Midbrain (tissue), 1 donor: ENCODE results near the gene PPP1R15A.
"Not testable (repeated sequence)": the region's sequence is repeated elsewhere in the genome, so short reads cannot be mapped to it uniquely, and the experiment has no call there.

Experiments
- DNase-seq: peaks from one replicate; lab custom pipeline; 2025; lab: John Stamatoyannopoulos, UW

PPP1R15A gene

DNA sequence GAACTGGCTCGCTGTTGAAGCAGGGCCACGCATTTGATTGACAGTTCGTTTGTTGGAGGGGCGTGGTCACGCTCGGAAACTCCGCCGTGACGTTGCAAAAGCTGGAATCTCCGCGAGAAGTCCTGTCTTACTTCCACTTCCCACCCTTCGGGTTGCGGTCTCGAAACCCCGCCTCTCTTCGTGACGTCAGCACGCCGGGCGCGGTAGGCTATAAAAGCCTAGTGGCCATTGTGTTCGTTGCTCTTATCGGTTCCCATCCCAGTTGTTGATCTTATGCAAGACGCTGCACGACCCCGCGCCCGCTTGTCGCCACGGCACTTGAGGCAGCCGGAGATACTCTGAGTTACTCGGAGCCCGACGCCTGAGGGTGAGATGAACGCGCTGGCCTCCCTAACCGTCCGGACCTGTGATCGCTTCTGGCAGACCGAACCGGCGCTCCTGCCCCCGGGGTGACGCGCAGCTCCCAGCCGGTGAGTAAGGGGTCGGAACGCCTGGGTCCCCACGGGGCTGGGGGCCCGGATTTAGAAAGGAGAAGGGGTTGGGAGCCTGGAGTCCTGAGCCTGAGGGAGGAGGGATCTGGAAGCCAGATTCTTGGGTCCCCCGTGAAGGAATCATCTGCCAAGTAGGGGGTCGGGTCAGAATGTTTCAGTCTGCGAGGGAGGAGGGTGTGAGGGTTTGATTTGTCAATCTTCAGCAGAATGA lies at the start of gene PPP1R15A:
TSS of gene PPP1R15A (plus strand) at position 240 of the 702 bp plus-strand sequence. CDS start 813 bp downstream, outside the sequence.
- DNase-seq, result peak; percentile 98

DNA sequence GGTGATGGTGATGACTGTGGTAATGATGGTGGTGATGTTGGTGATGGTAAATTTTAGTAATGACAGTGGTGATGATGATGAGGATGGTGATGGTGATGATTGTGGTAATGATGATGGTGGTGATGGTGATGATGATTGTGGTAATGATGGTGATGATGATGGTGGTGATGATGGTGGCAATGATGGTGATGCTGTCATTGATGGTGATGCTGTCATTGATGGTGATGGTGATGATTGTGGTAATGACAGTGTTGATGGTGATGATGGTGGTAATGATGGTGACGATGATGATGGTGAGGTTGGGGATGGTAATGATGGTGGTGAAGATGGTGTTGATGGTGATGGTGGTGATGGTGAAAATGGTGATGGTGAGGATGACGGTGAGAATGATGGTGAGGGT lies 49.7 kb upstream of the PPP1R15A start:
- DNase-seq, result no peak

DNA sequence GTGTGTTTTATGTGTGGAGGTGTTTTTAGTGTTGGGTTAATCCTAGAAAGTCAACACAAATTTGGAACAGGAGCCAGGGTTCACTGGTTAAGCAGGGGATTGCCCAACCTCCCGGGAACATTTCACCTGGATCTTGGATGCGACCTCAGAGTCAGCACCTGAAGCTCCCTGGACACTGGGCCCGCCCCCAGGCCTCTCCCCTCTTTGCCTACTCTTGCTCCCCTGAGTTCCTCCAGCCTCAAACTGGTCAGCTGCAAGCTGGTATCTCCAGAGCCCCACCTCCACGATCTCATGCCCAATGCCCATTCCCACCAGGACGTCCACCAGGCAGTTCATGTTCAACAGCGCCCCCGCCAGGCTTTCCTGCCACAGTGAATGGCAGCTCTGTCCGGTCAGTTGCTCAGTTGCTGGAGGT lies 45.6 kb upstream of the PPP1R15A start:
- DNase-seq, result no peak

DNA sequence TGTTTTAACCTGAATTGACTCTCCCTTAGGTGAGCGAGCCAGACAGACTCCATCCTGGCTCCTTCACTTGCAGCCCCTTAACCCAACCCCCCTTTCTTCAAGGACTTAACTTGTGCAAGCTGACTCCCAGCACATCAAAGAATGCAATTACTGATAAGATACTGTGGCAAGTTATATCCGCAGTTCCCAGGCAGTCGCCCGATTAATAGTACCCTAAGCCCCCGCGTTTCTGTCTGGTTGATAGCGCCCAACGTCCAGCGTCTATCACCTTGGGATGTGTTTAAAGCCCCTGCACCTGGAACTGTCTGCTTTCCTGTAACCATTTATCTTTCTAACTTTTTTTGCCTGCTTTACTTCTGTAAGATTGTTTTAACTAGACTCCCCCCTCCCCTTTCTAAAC lies 42.1 kb upstream of the PPP1R15A start:
- DNase-seq, result no peak

DNA sequence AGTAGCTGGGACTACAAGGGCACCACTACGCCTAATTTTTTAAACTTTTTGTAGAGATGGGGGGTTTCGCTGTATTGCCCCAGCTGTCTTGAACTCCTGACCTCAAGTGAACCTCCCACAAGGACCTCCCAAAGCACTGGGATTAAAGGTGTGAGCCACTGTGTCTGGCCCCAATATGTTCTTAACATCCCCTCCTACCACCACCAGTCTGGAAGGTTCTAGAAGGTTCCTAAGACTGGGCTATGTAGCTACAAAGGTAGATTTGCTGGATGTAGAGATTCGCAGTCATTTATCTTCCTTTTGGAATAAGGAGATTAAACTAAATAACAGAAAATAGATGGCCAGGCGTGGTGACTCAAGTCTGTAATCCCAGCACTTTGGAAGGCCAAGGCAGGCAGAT lies 41.3 kb upstream of the PPP1R15A start:
- no peak for DNase-seq

DNA sequence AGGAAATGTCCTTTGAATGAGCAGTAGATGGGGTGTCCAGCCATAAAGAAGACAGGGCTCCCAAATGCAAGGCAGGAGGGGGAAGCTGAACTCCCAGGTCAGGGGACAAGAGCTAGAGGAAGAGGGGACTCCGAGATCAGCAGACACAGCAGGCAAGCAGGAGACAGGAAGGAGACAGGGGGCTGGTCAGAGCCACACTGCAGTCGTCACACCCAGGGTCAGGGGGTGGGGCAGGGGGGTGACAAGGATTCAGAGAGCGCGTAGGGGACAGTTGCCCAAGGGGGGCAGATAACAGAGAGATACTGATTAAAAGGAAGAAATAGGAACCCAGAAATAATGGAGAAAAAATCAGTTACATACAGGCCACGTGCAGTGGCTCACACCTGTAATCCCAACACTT lies 39.2 kb upstream of the PPP1R15A start:
- no peak for DNase-seq

DNA sequence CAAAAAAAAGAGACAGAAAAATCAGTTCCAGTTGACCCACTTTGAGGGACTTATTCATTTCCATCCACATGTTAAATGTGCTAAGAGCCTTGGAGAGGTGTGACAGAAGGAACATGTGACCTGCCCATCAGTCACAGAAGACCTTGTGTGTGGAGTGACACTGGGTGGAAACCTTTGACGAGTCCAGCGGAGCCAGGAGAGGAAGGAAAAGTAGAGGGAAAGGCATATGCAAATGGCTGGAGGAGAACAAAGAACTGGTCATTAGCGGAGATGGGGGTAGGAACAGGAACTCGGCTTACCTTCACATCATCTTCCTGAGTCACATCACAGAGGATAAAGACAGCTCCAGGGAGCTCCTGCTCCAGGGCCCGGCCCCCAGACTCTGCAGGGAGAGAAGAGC lies 38.2 kb upstream of the PPP1R15A start:
- no peak for DNase-seq

DNA sequence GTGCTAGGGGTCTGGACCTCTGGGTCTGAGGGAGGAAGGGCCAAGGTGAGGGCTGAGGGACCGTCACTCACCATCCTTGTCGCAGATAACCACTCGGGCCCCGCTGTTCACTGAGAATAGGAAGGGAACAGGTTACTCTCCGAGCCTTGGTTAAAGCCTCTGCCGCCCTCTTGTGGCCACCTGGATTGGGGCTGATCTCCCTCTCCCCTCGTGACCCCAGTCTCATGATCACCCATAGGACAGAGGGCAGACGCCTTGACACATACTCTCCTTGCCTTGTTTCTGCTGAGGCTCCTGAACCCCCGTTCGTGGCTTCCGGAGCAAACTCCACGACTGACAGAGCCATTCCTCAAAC lies 36.5 kb upstream of the PPP1R15A start:
- peak; percentile 93 for DNase-seq

DNA sequence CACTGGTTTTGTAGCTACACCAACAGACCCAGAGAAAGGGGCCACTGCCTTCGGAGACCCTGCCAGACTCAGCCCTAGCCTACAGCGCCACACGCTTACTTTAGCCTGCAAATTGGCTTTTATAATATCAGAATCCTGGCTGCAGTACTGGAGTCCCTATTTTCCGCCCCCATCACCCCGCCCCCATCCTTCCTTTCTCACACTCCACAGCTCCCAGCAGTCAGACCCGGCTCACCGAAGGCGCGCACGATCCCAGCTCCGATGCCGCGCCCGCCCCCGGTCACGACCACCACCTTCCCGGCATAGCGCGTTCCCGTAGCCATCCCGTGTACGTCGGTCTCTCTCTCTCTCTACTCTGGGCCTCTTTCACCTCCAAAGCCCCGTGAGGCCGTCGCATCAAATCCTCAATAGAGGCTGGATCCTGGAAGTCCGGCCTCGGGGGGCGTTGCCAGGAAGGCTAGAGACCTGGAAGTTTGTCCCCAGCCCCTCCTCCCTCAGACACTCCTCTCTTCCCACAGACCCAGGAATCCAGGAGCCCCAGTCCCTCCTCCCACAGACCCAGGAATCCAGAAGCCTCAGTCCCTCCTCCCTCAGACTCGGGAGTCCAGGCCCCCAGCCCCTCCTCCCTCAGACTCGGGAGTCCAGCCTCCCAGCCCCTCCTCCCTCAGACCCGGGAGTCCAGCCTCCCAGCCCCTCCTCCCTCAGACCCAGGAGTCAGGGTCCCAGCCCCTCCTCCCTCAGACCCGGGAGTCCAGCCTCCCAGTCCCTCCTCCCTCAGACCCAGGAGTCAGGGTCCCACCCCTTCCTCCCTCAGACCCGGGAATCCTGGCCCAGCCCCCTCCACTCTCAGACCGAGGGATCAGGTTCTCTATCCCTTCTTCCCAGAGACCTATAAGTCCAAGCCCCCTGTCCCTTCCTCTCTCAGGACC lies 35.9 kb upstream of the PPP1R15A start, which contains the start of gene HSD17B14:
TSS of gene HSD17B14 (minus strand) at position 403 of the 929 bp plus-strand sequence. CDS start at position 323, 80 bp downstream.
- DNase-seq, result peak; percentile 35

DNA sequence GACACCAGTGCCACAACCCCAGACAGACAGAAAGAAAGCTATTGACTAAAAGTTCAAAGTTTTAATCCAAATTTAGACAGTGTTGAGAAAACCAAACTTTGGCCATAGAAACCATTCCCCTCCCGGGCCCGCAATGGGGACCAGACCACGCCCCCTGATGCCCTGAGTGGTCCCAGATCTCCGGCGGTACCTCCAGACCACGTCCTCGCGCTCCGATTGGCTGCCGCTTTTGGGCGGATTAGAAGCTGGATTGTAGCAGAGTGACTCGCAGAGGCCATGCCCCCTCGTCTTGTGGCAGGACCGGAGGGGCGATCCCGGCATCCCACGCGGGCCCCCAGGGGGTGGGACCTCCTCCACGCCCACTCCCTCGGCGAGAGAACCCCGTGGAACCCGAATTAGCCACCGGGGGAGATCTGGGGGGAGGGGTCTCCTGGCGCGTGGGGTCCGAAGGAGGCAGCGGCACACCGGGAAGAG lies 35.1 kb upstream of the PPP1R15A start:
- peak; percentile 73 for DNase-seq

DNA sequence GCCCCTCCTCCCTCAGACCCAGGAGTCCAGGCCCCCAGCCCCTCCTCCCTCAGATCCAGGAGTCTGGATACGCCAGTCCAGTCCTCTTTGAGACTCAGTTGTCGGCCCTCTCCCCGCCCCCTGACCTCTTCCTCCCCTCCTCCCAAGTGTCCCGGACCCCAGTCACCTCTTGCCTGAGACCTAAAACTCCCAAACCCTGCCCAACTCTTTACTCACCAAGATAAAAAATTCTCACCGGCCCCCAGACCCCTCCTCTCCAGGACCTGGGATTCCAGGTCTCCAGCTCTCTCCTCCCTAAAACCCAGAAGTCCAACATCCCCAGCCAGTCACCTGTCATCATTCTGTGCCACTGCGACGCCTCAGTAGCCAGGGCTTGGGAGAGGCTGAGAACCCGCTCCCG lies 34.5 kb upstream of the PPP1R15A start:
- no peak for DNase-seq

DNA sequence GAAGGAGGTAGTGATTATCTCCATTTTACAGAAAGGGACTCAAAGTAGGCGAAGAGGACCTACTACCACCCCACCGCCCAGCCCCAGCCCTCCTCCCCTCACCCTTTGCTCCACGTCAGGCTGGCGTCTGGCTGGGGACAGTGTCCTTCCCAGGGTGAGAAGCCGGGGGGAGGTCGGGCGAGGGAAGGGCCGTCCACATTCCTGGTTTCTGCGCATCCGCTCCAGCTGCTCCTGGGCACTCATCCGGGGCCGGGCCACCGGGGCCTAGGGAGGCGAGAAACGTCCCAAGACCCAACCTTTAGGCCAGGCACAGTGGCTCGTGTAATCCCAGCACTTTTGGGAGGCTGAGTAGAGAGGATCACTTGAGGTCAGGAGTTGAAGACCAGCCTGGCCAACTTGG lies 31.2 kb upstream of the PPP1R15A start:
- no peak for DNase-seq

DNA sequence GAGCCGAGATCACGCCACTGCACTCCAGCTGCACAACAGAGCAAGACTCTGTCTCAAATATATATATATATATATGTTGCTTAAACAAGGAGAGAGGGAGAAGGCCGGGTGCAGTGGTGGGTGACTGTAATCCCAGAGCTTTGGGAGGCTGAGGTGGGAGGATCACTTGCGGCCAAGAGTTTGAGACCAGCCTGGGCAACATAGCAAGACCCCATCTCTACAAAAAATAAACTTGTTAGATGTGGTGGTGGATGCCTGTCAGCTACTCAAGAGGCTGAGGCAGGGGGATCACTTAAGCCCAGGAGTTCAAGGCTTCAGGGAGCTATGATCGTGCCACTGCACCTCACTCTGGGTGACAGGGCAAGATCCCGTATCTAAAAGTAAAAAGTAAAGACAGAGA lies 30.6 kb upstream of the PPP1R15A start:
- no peak for DNase-seq

DNA sequence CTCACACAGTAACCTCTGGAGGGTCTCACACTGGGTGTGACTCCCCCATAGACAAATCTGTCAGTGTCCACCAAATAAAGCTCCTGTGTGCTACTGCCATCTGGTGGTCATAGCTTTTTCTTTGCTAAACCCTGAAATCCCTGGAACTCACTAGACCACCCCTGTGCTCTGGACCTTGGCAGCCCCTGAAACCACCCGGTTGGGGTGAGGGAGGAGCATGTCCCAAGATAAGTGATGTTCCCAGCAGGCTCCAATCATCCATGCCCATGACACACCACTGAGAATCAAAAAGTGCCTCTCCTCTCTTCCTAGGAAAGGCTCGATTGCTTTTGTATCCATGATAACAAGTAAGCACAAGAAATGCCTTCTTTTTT lies 29.4 kb upstream of the PPP1R15A start:
- peak; percentile 56 for DNase-seq

DNA sequence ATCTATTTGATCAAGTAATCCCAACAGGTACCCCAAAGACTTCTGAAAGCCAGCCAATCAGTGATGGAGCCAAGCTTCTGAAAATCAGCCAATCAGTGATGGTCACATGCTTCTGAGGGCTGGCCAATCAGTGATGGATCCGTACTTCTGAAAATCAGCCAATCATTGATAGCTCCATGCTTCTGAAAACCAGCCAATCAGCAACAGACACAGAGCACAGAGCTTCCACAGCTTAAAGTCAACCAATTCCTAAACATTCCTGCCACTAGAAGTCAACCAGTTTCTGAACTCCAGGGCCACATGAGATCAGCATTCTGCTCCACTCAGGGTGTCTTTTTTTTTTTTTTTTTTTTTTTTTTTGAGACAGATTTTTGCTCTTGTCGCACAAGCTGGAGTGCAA lies 27.7 kb upstream of the PPP1R15A start:
- no peak for DNase-seq

DNA sequence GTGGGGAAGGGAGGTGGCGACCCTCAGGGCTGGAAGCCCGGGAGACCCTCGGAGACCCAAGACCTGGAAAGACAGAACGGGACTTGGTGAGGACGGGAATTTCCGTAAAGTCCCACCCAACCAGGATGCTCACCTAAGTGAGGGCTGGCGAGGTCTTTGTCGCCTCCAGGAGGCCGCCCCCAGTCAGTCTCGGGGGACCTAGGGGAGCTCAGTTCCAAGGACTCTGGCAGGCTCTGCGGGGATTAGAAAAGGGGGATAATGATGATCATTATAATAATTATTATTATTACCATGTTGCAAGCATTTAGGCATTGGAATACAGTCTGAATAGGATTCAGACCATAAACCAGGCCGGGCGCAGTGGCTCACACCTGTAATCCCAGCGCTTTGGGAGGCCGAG lies 26.8 kb upstream of the PPP1R15A start:
- DNase-seq, result no peak

DNA sequence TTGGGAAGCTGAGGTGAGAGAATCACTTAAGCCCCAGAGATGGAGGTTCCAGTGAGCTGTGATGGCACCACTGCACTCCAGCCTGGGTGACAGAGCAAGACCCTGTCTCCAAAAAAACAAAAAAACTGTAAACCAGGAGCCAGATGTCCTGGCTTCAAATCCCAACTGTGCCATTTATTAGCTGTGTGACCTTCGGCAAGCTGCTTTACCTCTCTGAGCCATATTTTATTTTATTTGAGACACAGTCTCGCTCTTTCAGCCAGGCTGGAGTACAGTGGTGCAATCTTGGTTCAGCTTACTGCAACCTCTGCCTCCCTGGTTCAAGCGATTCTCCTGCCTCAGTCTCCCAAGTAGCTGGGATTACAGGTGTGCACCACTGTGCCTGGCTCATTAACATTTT lies 25.6 kb upstream of the PPP1R15A start:
- not testable (repeated sequence) for DNase-seq

DNA sequence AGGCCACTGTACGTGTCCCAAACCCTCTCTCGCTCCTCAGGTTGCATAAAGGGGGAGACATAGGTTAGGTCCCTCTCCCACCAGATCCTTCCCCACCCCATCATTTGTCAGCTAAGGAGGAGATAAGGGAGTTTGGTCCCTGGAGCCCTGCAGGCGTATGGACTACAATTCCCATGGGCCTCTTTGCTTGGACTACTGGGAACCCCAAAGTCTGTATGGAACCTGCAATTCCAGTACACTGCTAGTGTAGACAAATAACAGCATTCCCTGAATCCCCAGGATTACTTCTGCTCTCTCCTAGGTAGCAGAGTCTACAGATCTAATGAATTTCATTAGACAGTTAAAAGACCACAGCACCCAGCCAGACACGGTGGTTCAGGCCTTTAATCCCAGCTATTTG lies 19.9 kb upstream of the PPP1R15A start:
- DNase-seq, result no peak

DNA sequence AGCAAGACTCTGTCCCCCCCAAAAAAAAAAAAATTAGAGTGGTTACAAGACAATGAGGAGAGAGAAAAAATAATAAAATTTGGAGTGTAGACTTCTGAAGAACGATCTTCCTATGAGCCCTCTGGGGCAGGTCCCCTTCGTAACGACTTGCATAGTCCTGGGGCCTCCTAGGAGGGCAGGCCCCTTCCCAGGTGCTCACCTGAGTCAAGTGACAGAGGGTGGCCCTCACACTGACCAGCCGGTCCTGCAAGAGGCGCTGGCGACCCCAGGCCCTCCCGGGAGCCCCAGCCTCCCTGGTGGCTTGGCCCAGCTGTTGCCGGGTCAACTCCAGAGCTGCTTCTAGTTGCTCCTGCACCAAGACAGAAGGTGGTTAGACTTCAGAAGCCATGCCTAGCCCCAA lies 18.7 kb upstream of the PPP1R15A start:
- no peak for DNase-seq

DNA sequence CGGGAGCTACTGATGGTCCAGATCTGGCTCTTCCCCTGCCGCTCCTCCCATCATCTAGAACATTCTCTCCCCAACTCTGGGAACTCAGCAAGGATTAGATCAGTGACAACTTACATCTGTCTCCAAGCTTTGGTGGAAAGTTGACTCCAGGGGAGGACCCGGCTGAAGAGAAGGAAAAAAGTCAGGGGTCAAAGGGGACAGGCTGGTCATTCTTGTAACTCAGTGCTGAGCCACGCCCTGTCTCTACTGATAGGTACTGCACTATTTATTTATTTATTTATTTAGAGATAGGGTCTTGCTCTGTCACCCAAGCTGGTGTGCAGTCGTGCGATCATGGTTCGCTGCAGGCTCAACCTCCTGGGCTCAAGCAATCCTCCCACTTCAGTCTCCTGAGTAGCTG lies 18.1 kb upstream of the PPP1R15A start:
- DNase-seq, result no peak

DNA sequence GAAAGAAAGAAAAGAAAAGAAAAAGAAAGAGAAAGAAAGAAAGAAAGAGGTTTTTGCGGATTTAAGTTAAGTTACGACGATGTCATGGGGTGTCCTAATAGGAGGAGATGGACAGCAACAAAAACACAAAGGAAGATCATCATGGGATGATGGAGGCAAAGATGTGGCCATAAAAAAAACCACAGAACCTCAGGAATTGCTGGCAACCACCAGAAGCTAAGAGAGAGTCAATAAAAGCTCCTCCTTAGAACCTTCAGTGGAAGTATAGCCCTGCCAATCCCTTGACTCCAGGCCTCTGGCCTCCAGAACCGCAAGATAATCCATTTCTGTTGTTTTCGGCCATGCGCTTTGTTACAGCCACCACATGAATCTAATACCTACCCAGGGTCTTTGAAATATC lies 15.3 kb upstream of the PPP1R15A start:
- DNase-seq, result no peak

DNA sequence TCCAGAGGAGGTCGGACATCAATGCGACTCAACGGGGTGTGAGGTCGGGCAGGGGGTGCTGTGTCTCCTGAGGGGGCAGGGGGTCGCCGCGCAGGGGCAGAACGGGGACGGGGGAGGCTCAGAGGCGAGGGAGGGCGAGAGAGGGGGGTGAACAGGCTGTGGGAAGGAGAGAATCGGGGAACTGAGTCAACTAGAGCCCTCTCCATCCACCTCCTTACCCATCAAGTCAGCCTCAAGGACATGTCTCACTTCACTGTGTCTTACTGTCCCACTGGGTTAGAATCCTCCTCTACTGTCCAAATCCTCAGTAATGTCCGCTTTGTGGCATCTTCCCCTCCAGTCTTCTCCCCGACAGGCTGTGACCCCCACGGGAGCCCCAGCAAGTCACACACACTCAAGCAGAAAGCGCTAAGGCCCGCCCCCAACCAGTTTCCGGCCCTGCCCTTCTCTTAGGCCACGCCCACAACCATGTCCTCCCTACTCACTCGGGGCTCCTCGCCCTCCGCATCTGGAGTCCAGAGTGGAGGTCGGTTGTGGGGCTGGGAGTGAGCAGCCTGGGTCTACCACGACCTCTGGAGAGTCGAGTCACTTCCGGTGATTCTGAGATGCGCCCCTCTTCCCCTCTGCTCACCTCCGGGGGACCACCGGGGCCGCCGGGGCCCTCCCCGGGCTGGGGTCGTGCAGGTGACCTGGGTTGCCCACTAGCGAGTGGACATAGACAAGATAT lies 13.1 kb upstream of the PPP1R15A start:
- no peak for DNase-seq
